GM18858 (cell line): ENCODE measurements around the gene CDK12.

Source experiments
- ATAC-seq: cut with Tn5 transposase; IDR thresholded peaks from one replicate; pipeline ENCODE4 v1.9.1; 2021; ENCODE audit not compliant: unreplicated experiment

Gene CDK12

DNA sequence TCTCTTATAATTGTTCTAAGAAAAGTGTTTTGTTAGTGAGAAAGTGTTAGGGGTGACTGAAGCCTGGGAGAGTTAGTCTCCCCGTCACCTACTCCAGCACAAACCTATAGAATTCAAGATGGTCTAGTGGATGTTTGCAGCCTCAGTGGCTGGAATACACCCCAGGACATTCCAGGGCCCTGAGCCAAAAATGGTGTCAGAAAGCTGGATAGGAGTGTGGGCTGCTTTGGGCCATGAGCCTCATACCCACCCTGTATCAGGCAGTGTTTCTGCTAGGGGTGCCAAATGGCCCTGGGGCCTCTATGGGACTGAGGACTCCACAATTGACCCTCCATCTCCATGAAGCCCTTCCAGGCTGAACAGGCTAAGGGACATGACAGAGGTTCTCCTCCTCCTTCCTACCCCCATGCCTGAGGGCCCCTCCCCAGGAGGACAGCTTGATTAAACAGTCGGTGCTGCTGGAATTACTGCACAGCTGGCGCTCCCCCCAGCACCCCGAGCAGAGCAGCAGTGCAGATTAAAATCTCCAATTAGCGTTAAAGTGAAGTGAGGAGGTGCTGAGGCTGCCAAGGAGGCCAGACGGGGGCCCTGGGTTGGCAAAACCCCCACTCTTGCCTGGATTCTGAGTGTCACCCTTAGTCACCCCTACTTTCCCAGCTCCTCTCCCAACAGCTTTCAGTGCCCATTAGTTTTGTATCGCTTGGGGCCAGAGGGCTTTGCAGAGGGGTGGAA lies 87.4 kb downstream of the CDK12 start:
- ATAC-seq = no peak

DNA sequence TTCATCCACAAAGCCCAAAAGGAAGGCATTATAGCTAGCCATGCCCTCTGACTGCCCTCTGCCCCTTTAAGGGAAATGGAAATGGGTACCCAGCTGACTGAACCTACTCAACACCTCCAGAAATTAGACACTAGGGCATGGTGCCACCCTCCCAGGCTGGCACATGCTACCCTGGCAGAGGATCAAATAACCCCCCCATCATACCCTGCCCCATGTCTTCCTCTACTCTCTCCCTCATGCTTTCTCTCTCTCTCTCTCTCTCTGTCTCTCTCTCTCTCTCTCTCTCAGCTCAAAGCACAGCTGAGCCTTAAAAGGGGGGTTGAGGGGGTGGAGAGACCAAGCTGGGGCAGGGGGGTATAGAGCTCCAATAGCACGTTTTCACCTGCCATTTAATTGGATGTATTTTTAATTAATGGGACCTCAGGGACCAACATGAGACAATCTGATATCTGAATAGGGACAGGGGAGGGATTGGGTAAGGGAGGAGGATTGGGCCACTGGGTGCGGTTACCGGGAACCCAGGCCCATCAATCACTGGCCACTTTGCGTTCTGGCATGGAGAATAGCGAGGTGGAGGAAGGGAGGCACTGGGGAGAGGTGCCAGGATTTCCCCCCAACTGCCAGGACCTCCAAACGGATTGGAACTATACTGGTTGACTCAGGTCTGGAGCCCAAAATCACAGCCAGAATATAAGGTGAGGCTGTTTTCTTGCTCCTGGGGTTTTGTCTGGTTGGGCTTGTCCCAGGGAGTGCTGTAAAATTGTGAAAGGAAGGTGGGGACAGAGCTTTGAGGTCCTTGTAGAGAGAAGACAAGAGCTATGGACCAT lies 88.7 kb downstream of the CDK12 start:
- no peak for ATAC-seq

GRCh38 chr17:39551879-39552278 lies 90.6 kb downstream of the CDK12 start:
- no peak for ATAC-seq

DNA sequence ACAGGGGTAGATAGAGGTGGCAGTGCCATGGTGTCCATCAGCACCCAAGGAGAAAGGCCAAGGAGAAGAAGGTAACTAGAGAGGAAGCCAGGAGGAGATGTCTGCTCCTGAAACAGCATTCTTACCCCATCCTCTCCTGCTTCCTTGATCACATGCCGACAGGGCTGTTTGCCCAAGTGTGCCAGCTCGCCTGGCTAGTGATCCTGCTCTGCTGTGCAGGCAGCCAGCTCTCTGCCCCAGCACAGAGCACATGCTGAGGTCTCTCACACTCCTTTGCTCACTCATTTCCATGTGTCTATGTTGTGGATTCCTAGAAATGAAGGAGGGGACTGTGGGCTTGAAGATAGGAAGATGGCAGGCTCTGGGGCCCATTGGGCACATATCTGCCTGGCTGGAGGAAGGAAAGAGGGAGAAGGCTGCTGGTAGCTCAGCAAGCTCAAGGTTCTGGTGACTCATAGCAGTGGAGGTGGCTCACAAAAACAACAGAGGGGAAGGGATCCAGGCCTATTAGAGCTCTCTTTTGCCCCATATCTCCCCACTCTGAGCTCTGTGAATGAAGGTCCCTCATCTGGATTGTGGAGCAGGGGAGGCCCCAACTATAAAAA lies 92.2 kb downstream of the CDK12 start:
- ATAC-seq = no peak

DNA sequence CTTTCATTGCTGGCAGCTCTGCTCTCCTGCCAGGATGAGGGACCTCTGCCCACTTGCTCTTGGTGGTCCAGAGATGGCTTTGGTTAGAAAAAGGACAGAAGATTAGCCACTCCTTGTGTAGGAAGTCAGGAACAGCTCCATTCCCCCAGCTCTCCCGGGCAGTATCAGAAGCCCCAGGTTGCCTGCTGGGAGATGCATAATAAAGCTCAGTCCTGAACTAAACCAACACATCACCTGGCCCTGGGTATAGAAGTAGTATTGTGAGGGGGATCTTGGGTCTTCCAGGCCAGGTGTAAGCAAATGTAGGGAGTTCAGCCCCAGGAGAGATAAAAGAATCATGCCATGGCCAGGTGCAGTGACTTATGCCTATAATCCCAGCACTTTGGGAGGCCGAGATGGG lies 94.1 kb downstream of the CDK12 start:
- no peak for ATAC-seq

GRCh38 chr17:39556423-39556822 lies 95.1 kb downstream of the CDK12 start:
- ATAC-seq = no peak

- no peak for ATAC-seq
These were observed 101.1 kb downstream of the CDK12 start for GRCh38 chr17:39562395-39562794.

DNA sequence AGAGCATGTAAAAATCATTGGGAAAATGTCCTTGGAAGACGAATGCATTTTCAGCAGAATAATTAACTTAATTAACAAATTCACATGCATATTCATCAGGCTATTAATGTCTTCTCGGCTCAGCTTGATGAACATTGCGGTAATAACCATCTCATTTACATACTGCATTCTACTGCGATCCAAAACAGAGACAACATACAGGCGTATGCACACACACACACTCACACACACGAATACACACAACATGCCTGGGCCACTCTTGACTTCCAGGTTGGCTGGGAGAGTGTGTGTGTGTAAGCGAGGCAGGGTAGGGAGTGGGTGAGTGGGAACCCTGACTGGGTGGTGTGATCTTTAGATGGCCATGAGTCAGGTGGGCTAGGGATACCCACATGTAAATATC lies 101.7 kb downstream of the CDK12 start:
- no peak for ATAC-seq

- no peak for ATAC-seq
These were observed 102.2 kb downstream of the CDK12 start for GRCh38 chr17:39563476-39563875.

- ATAC-seq = no peak
These were observed 103.0 kb downstream of the CDK12 start for GRCh38 chr17:39564211-39564848.

GRCh38 chr17:39566094-39566850 lies 105.0 kb downstream of the CDK12 start:
- no peak for ATAC-seq

GRCh38 chr17:39568702-39569101 lies 107.4 kb downstream of the CDK12 start:
- ATAC-seq = no peak

DNA sequence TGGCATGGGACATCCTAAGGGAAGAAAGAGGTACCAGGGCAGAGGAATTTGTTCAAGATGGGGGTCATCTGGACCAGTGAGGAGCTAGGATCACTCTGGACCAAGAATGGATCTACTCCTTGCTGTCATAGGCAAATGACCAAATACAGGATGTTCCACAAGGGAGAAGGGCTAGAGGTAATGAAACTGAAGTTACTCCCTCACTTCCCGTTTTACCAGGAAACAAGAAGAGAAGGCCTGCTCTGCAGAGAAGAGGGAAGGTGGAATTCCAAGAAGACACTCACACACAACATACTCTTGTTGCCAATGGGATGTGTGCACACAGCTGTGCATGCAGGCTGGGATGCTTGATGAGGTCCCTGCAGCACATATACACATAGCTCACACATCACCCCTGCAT lies 107.8 kb downstream of the CDK12 start:
- ATAC-seq = no peak

DNA sequence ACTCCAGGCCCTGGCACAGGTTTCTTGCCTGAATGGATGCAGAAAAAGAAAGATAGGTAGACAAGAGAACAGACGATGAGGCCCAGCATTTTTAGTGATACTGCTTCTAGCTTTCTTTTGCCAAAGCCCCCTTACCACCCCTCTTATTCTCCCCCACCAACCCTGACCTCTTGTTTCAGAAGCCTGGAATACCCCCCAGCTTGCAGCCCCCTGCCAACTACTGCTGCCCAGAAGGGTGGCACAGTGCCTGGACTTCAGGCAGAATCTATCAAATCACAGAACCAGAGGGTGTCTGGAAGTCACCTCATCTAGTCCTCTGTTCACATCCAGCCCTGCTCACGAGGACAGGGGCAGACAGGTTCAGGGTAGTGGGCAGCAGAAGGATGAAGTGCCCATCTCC lies 110.8 kb downstream of the CDK12 start:
- ATAC-seq = no peak

- ATAC-seq = no peak
These were observed 112.4 kb downstream of the CDK12 start for GRCh38 chr17:39573447-39574298.

DNA sequence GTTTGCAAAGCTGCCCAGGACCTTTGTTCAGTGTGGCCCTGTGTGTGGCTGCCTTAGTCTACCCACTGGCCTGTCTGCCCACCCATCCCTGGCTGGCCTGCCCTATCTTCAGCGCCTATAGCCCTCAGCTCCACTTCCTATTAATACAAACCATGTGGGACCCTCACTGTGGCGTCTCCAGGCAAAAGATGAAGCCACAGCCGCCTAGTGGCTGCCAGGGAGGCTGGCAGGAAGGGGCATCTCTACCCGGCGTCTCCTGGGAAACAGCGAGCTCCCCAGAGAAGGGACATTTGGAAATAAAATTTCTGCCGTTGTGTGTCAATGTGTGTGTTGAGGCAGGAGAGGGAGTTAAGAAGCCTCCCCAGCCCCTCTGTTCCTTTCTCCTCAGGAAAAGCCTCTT lies 114.9 kb downstream of the CDK12 start:
- ATAC-seq = no peak

DNA sequence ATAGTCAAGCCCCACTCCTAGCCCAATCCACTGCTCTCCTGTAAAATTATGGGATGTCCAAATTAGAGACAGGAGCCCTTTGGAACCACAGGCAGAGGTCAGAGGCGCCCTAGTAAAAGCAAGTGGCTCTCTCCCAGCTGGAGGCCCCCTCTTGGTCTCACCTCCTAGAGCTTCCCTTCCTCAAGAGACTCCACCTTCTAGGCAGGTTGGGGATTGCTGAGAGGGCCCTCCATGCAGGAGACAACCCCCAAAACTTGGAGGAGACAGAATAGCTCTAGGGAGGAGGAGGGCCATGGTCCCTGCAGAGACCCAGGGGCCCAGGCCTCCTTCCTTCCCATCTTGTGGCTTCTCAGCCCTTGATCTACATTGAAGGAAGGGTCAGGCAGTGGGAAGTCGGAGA lies 117.0 kb downstream of the CDK12 start:
- no peak for ATAC-seq

DNA sequence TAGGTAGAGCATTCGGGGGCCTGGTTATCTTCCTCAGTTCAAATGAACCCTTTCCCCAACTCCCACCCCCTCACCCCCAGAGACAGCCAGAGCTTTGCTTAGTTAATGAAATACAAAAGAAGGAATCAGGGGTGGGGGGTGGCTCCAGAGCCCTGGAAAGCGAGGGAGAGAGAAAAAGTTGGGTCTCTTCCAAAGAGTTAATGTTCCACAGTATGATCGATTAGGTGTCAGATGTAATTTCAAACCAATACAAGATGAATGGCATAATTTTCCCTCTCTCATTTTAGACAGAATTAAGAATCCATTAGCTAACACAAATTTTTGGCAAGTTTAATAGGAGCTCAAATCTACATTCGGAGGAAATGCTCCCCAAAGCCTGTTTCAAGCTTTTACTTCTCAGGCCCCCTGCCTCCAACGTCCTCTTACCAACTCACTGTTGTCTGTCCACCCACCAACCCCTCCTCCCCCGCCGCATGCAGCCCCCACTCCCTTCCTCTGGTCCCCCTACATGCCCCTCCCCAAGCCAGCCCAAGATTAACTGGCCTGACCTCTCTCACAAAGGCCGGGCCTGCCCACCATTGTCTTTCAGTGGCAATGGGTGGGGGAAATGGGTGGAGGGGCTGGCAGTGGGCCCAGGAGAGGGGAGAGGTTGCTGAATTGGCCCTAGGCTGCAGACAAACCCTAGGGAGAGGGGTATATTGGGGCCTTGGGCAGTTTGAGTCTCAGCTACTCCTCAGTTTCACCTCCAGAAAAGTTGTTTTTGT lies 118.2 kb downstream of the CDK12 start:
- no peak for ATAC-seq

DNA sequence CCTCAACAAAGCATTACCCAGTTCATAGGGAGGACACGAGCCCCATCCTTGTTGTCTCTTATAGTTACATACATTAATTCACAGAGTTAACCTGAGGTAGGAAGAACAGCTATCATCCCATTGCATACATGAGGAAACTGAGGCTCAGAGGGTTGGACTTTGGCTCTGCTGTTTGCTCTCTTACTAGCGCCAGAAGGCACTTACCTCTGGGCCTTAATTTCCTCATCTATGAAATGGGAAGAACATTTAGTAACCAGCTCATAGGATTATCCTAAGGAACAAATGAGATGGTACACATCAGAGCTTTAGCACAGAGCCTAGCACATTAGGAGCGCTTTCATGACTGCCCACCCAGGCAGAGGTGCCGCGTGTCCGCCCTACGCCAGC lies 118.8 kb downstream of the CDK12 start:
- no peak for ATAC-seq
